Spleen (tissue), 7 donors: ENCODE data around the gene GATAD2A.
A peak's percentile ranks its signal among the peaks of the same experiment; 100 is the strongest.

Experiments used
- POLR2A ChIP-seq, 3 donors: fragments of 450-650 bp; IDR thresholded peaks; one replicate each; pipeline ENCODE4 v1.5.1; 2017; ENCODE audit warnings: antibody characterized with exemption in 3 of 3, mild to moderate bottlenecking in 1 of 3
- POLR2AphosphoS5 ChIP-seq, 3 donors: sonication (generic); formaldehyde crosslinking; IDR thresholded peaks; one replicate each; pipeline ENCODE4 v1.5.1; 2017; ENCODE audit warnings: antibody characterized with exemption in 3 of 3
- TF ChIP-seq, protein P1 (sequence below), 11 experiments: fragments of 200-600 bp in 7 of 11; fragments of 450-650 bp in 4 of 11; sonication (generic) in 4 of 11; IDR thresholded peaks in 8 of 11; conservative IDR thresholded peaks in 3 of 11; 1 replicate in 7 of 11; 2 replicates in 4 of 11; pipeline versions ENCODE4 v1.4.0 to v1.8.0; 2016 to 2021; ENCODE audit warnings: antibody characterized with exemption in 11 of 11, inconsistent platforms in 4 of 11, mild to moderate bottlenecking in 1 of 11
- donor health status: DM: no; HTN: no; CAD: no; lungs with moderate emphysema.
- donor health status: DM: no; HTN: no; CAD: no.
- donor health status: DM: no; HTN: no; CAD: no.

DNA sequence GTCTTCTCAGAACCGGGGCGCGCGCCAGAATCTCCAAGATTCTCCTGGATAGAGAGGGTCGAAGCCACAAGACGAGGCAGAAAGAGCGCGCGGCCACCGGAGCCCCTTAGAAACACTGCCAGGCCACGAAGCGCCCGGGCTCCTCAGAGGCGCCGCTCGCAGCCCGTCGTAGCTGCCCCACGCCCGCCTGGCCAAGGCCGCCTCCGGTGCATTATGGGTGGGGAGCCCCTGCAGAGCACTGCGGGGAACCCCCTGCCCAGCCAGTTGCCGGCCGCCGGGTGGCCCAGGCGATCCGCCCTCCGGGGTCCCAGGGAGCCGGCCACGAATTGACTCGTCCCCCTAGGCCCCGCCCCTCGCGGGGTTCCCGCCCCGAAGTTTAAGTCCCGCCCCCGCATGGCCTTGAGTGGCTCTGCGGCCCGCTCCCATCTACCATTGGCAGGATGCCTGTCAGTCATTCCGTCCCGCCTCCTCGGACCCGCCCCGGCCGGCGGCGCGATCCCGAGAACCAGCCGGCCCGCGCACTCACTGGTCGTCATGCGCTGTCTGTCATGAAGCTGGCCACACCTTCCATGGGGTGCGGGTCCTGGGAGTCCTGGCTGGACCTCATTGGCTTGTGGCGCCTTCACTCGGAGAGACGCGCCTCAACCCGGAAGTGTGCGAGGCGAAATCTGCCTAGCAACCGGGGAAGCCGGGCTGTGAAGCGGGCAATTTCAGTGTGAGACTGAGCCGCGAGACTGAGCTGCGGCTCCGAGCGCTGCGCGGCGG is 20.2 kb upstream of the GATAD2A start:
- TF ChIP-seq, protein P1, sequence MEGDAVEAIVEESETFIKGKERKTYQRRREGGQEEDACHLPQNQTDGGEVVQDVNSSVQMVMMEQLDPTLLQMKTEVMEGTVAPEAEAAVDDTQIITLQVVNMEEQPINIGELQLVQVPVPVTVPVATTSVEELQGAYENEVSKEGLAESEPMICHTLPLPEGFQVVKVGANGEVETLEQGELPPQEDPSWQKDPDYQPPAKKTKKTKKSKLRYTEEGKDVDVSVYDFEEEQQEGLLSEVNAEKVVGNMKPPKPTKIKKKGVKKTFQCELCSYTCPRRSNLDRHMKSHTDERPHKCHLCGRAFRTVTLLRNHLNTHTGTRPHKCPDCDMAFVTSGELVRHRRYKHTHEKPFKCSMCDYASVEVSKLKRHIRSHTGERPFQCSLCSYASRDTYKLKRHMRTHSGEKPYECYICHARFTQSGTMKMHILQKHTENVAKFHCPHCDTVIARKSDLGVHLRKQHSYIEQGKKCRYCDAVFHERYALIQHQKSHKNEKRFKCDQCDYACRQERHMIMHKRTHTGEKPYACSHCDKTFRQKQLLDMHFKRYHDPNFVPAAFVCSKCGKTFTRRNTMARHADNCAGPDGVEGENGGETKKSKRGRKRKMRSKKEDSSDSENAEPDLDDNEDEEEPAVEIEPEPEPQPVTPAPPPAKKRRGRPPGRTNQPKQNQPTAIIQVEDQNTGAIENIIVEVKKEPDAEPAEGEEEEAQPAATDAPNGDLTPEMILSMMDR (IDR thresholded peaks at IDR 0.05 in 8 of 11, conservative IDR thresholded peaks at IDR 0.05 in 3 of 11) = peak in 7 of 11 experiments; percentile 18 to 59 (median 48)
- peak in 1 of 3 donors; percentile 72 for TF ChIP-seq POLR2A (IDR thresholded peaks at IDR 0.05)
- TF ChIP-seq POLR2AphosphoS5 (IDR thresholded peaks at IDR 0.05) = peak; percentile 73 to 89 (median 84)
